ENCODE data around the gene ZFYVE27. TPM values are rescaled to one million over a fixed set of nuclear protein-coding genes. Genes with fewer than 3 reads are reported as not detected.

Gene ZFYVE27
- total RNA-seq, 2 donors from 2014 or later, result 24.8 to 25.5 TPM

- no peak for ATAC-seq (ENCODE audit: insufficient number of reproducible peaks, low FRiP score, low read depth)
- Histone ChIP-seq H3K36me3 (no peaks in the 10 kb centered on the region), H3K4me3 (no peak overlapping the region), H3K4me1 (ENCODE audit: control insufficient read depth in 1 of 2, low read depth in 2 of 2) (no peaks in the 10 kb centered on the region), H3K27me3 (replicated peaks; ENCODE audit: insufficient read depth) (no peaks in the 10 kb centered on the region), H3K9me3 (peaks cover 4% of the 10 kb centered on the region), H3K27ac (no peak overlapping the region)
- no peak for DNase-seq (ENCODE audit: low spot score)
- TF ChIP-seq CTCF (IDR thresholded peaks at IDR 0.05), result no peak
These were observed 64.5 kb downstream of the ZFYVE27 start for GRCh38 chr10:97801422-97801821.

- ATAC-seq (ENCODE audit: insufficient number of reproducible peaks, low FRiP score, low read depth) (no peak), DNase-seq (ENCODE audit: low spot score) (no peak)
- H3K36me3 ChIP-seq, result no peaks in the 10 kb centered on the region
- H3K4me3 ChIP-seq, result no peak overlapping the region
- H3K27me3 ChIP-seq (replicated peaks; ENCODE audit: insufficient read depth), result no peaks in the 10 kb centered on the region
- H3K27ac ChIP-seq, result no peak overlapping the region
- TF ChIP-seq CTCF (IDR thresholded peaks at IDR 0.05), result no peak
- no peaks in the 10 kb centered on the region for H3K9me3 ChIP-seq
- H3K4me1 ChIP-seq (ENCODE audit: control insufficient read depth in 1 of 2, low read depth in 2 of 2), result no peaks in the 10 kb centered on the region
These were observed 68.4 kb downstream of the ZFYVE27 start for GRCh38 chr10:97805096-97805884.

- H3K27ac ChIP-seq, result no peak overlapping the region
- no peaks in the 10 kb centered on the region for H3K36me3 ChIP-seq
- no peaks in the 10 kb centered on the region for H3K27me3 ChIP-seq (replicated peaks; ENCODE audit: insufficient read depth)
- DNase-seq (ENCODE audit: low spot score) (no peak), ATAC-seq (ENCODE audit: insufficient number of reproducible peaks, low FRiP score, low read depth) (no peak)
- no peak overlapping the region for H3K4me3 ChIP-seq
- H3K4me1 ChIP-seq (ENCODE audit: control insufficient read depth in 1 of 2, low read depth in 2 of 2), result no peaks in the 10 kb centered on the region
- H3K9me3 ChIP-seq, result no peaks in the 10 kb centered on the region
- no peak for TF ChIP-seq CTCF (IDR thresholded peaks at IDR 0.05)
These were observed 69.0 kb downstream of the ZFYVE27 start for GRCh38 chr10:97805949-97806348.

- no peak overlapping the region for H3K4me3 ChIP-seq
- DNase-seq (ENCODE audit: low spot score), result no peak
- no peak overlapping the region for H3K27ac ChIP-seq
- no peaks in the 10 kb centered on the region for H3K27me3 ChIP-seq (replicated peaks; ENCODE audit: insufficient read depth)
- H3K36me3 ChIP-seq, result no peaks in the 10 kb centered on the region
- no peaks in the 10 kb centered on the region for H3K9me3 ChIP-seq
- no peak for ATAC-seq (ENCODE audit: insufficient number of reproducible peaks, low FRiP score, low read depth)
- no peak for TF ChIP-seq CTCF (IDR thresholded peaks at IDR 0.05)
- no peaks in the 10 kb centered on the region for H3K4me1 ChIP-seq (ENCODE audit: control insufficient read depth in 1 of 2, low read depth in 2 of 2)
These were observed 73.5 kb downstream of the ZFYVE27 start for GRCh38 chr10:97810446-97810845.

Other genes with a start within 250 kb of the ZFYVE27 start
- gene MMS19, start 238.7 kb upstream of the ZFYVE27 start, total RNA-seq, result 100 to 1,000 TPM in 1 of 2 donors, 10 to 100 TPM in 1; 46.8 to 108 TPM
- 10 to 100 TPM; 10.2 to 20.4 TPM for gene UBTD1, start 238.2 kb upstream of the ZFYVE27 start, total RNA-seq
- gene ANKRD2, start 164.3 kb upstream of the ZFYVE27 start, total RNA-seq, result 1 to 10 TPM in 1 of 2 donors, not detected in 1; 1.9 TPM
- gene HOGA1, start 152.7 kb upstream of the ZFYVE27 start, total RNA-seq, result 10 to 100 TPM in 1 of 2 donors, 1 to 10 TPM in 1; 7.0 to 12.3 TPM
- 1 to 10 TPM in 1 of 2 donors, not detected in 1; 1.2 TPM for gene C10orf62, start 147.4 kb upstream of the ZFYVE27 start, total RNA-seq
- 1 to 10 TPM; 3.5 to 6.6 TPM for gene MORN4, start 103.6 kb upstream of the ZFYVE27 start, total RNA-seq
- gene PI4K2A, start 96.5 kb upstream of the ZFYVE27 start, total RNA-seq, result 10 to 100 TPM; 18.0 to 22.9 TPM
- 10 to 100 TPM in 1 of 2 donors, 1 to 10 TPM in 1; 9.5 to 25.6 TPM for gene AVPI1, start 49.9 kb upstream of the ZFYVE27 start, total RNA-seq
- gene MARVELD1, start 23.4 kb upstream of the ZFYVE27 start, total RNA-seq, result 10 to 100 TPM; 85.0 to 97.9 TPM
- 1 to 10 TPM in 1 of 2 donors, under 1 TPM in 1; 0.41 to 1.8 TPM for gene SFRP5, start 34.9 kb downstream of the ZFYVE27 start, total RNA-seq
- gene GOLGA7B, start 112.7 kb downstream of the ZFYVE27 start, total RNA-seq, result under 1 TPM in 1 of 2 donors, not detected in 1; 0.07 TPM

Data from thoracic aorta (tissue), 2 donors.